GM19240 (cell line): Measurements from ENCODE around the gene AOAH.
"Not testable (repeated sequence)": the region's sequence is repeated elsewhere in the genome, so short reads cannot be mapped to it uniquely, and the experiment has no call there.

Experiments
- DNase-seq: peaks from one replicate; pipeline ENCODE4 v3.0.0; 2011; ENCODE audit warnings: low spot score; ENCODE audit not compliant: insufficient read length

Gene AOAH

DNA sequence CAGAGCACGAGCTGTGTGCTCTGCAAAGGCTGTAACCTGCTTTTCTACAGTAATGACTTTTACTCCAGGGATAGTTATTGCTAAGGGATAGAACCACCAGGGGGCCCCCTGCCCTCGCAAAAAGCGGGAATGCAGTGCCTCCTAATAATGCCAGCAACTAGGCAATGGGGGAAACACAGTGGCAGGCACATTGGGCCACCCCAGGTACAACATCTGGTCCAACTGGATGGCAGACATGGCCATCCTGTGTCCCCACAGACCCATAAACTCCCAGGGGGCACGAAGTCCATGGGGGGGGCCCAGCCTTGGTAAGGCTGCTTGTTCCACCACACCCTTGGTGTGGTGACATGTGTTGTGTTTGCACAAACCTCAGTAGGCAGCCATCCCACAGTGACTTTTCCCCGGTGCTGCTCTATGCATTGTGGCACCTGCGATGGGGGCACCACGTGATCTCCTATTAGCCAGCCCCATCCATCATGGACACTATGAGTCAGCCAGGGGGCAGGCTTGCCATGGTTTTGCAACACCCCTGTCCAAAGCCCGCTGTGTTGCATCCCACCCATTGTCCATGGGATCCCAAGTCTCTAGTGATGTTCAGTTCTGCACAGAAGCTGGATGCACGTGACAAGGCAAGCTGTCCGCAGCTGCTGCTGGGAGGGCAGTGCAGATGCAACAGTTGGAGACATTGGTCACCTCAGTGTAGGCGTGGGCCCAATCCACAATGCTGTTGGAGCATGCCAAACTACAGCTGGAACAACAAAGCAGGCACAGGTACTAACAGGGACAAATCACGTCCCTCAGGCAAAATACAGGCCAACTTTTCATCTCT is 250.6 kb downstream of the AOAH start:
- DNase-seq = no peak

DNA sequence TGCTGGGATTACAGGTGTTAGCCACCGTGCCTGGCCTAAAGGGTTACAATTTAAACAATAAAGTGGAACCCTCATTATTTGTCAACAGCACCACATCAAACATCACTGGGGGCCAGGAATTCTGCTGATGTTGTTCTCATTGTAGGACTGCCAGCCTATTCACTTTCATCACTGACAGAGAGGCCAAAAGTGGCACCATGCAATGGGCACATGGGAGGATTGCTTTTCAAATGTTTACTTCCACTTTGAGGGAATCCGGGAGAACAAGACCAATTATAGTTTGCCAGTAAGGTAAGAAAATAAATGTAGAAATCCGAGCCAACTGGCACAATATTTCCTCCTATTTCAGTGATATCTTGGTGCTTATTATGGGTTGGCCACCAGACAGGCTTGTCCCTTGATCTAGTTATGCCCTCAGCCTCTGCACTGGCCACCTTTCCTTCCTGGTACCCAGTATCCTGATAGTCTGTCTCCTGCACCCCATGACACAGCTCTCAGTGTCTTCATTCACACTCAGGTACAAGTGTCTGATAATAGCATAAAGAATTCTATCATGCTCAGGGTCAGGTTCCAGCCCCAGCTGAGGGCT is 252.1 kb downstream of the AOAH start:
- no peak for DNase-seq

DNA sequence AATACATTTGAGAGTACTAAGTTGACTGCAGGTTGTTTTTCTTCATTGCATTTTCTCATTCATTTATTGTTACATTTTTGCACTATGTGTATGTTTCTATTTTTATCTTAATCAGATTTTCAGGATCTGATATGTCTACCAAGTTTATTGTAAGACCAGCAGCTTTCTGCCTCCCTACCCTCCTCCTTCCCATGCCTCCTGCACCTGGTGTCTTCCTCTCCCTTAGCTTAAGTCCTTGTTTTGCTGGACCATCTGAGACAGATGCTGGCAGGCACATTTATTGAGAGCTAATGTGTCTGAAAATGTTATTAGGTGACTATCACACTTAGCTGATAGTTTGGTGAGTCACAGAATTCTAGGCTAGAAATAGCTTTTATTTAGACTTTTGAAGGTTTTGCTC is 255.1 kb downstream of the AOAH start:
- DNase-seq = no peak

DNA sequence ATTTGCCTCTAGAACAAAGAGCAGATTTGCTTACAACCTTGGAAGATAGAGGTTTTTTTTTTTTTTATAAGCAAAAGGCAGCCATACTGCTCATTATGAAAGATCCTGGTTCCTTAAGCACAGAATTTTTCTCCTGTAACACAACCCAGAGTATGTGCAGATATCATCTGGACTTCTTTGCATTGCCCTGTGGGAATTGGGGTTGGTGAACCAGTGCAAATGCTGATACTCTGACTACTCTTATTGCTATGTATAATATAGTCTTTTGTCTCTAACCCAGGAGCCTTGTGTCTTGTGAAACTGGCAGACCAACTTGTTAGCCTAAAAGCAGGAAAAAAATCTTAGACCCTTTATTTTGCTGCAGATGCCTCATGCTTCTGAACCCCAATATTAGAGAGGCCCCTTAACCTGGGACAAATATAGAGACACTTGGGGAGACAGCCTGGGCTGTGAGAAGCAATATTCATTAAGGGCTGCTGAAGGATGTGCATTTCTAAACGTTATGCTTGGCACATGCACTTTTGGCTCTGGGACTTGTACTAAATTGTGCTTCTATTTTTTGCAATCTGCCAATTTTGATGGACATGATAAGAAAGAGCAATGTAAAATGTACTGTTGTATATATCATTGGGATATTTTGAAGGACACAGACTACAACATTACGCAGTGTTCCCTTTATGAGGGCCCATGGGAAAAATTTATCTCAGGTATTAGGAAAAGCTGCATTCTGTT is 255.8 kb downstream of the AOAH start:
- DNase-seq = no peak

DNA sequence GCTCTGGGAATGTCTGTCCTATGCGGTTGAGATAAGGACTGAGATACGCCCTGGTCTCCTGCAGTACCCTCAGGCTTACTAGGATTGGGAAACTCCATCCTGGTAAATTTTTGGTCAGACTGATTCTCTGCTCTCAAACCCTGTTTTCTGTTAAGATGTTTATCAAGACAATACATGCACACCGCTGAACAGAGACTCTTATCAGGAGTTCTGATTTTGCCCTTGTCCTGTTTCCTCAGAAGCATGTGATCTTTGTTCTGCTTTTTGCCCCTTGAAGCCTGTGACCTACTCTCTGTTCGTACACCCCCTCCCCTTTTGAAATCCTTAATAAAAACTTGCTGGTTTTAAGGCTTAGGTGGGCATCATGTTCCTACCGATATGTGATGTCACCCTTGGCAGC is 258.3 kb downstream of the AOAH start:
- DNase-seq = not testable (repeated sequence)

DNA sequence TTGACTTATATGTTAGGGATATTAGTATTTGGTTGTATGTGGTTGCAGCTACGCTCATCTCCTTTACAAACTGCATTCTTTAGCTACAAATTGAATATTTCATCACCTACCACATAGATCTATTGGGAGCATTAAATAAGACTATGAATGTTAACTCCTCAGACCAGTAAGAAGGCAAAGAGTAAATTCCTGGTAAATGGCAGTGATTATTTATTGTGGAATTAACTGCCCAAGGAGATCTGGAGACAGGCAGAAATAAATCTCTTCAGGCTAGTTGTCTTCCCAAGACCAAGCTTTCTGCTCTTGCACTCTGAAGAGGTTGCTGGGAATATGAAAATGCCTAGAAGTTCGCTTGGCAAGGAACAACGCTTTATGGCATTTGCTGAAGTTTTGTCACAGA is 260.0 kb downstream of the AOAH start:
- no peak for DNase-seq
